Right lobe of liver (tissue), 6 donors: ENCODE measurements around the gene TPO. TPM values are rescaled to one million over a fixed set of nuclear protein-coding genes. Genes with fewer than 3 reads are reported as not detected.

ENCODE experiments used
- ATAC-seq, 4 donors: fragments of 200-7000 bp; cut with Tn5 transposase; one replicate each; pipeline ENCODE4 v1.9.1; 2020; ENCODE audit warnings: mild to moderate bottlenecking in 4 of 4, moderate library complexity in 4 of 4
- DNase-seq, 3 donors: peaks; one replicate each; pipeline ENCODE4 v3.0.0-alpha.2; 2020
- H3K27ac ChIP-seq, 3 donors: fragments of 200-600 bp; one replicate each; pipeline ENCODE4 v1.8.0; 2022
- H3K27me3 ChIP-seq, 2 donors: fragments of 200-600 bp; one replicate each; pipeline ENCODE4 v1.8.0; 2022
- H3K36me3 ChIP-seq, 4 donors: fragments of 200-600 bp; sonication (generic) in 1 of 4; one replicate each; pipeline versions ENCODE4 v1.5.1 to v1.8.0; 2017 to 2022; ENCODE audit warnings: control low read depth in 1 of 4
- H3K4me1 ChIP-seq, 4 donors: fragments of 200-600 bp; sonication (generic) in 1 of 4; one replicate each; pipeline versions ENCODE4 v1.5.1 to v1.8.0; 2017 to 2022; ENCODE audit warnings: control low read depth in 1 of 4
- H3K4me3 ChIP-seq, 3 donors: fragments of 200-600 bp; one replicate each; pipeline ENCODE4 v1.8.0; 2022
- H3K9me3 ChIP-seq, 4 donors: fragments of 200-600 bp; sonication (generic) in 1 of 4; one replicate each; pipeline versions ENCODE4 v1.5.1 to v1.8.0; 2017 to 2022; ENCODE audit warnings: control low read depth in 1 of 4
- CTCF ChIP-seq, 4 donors: fragments of 200-600 bp in 3 of 4; fragments of 450-650 bp in 1 of 4; IDR thresholded peaks; one replicate each; pipeline versions ENCODE4 v1.5.1 to v1.8.0; 2016 to 2022; ENCODE audit warnings: antibody characterized with exemption in 4 of 4, mild to moderate bottlenecking in 2 of 4
- POLR2A ChIP-seq: fragments of 450-650 bp; IDR thresholded peaks from one replicate; pipeline ENCODE4 v1.6.1; 2017; ENCODE audit warnings: antibody characterized with exemption, mild to moderate bottlenecking
- WGBS: methylation state at CpG from one replicate; pipeline ENCODE4 v1.1.6; 2018; ENCODE audit warnings: low coverage, low lambda C conversion rate; ENCODE audit not compliant: insufficient coverage; ENCODE audit errors: missing lambda C conversion rate; 5-methylcytosine and 5-hydroxymethylcytosine counted together
- intact Hi-C, 2 donors: fragments of 100-400 bp; cut with DNase I; formaldehyde crosslinking; loops; one replicate each; pipeline versions ENCODE4 v1.11.2 to v1.14.1; 2022
- total RNA-seq, 6 experiments: library from RNA; depleted of rRNA in 2 of 6; stranded (reverse); fragments of >200 nt in 2 of 6; fragmentation: NEBNext Ultra II Directional in 3 of 6; extraction: Animal tissue kit (Norgen Biotek cat#: 25700) in 3 of 6; gene quantifications; one replicate each; pipeline versions ENCODE4 v1.1.0 to v1.2.4, GENCODE V29; 2016 to 2023
- donor health status: DM: no; HTN: yes; CAD: no.
- donor health status: DM: no; HTN: no; CAD: no.
- donor health status: DM: no; HTN: no; CAD: no.
- donor health status: DM: no; HTN: yes; CAD: no.
- donor health status: DM: no; HTN: yes; CAD: no.

Gene TPO
- total RNA-seq, 6 experiments from 2014 or later = not detected

DNA sequence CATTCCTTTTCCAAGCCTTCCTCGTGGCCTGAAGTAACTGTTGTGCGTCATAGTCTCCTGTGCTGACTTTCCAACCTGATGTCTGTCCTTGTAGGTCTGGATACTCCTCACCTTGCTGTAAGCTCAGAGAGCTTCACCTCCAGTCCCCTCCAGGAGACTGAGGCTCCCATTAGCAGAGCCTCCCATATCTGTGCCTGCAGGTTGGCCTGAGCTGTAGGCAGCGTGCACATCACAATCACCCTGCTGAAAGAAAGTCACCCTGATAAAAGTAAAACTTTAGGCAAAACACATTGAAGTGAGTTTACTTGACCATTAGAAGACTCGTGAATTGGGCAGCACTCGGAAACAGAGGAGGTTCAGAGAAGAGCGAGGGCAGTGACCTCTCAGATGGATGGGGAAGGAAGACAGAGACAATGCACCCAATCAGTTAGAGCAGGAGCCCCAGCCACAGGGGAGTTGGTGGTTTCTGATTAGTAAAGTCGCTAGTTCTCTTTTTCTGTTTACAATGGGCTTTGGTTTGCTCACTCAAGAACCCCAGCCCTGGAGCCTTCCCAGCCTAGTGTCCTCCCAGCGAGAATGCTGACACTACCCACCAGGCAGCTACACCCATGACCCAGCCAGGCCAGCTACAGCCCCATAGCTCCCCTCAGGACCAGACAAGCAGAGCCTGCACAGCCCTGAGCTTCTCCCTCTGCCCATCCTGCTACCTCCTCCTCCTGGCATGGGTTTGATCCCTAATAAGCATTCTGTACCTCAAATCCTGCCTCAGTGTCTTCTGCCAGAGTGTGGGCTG, 12.1 kb upstream of the TPO start:
- no peak for TF ChIP-seq POLR2A
- TF ChIP-seq CTCF (IDR thresholded peaks at IDR 0.05) = no peak
- 44% methylated on average over 5 of the region's 8 CpGs for WGBS
- intact Hi-C loops = no loop called here
- Histone ChIP-seq H3K9me3 (no peaks in the 10 kb centered on the region), H3K36me3 (no peaks in the 10 kb centered on the region), H3K27me3 (no peaks in the 10 kb centered on the region), H3K4me3 (no peak overlapping the region), H3K27ac (no peak overlapping the region), H3K4me1 (no peaks in the 10 kb centered on the region)
- peak; percentile 28 to 74 (median 42) for ATAC-seq
- no peak for DNase-seq

DNA sequence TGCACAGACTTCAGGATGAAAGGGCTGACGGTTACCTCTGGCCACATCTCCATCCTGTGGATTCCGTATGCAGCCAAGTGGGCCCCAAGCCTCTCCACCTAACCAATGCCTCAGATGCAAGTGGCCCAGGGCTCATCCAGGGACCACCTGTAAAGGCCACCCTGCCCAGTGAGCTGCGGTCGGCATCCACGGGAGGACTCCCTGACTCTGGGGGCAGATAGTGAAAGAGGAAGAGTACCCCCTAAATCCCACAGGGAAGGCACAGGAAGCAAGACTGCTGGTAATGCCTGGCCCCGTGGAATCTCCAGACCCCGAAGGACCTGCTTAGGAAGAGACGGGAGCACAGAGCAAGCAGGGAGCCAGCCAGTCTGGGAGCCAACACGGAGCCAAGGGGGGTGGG, 11.2 kb upstream of the TPO start:
- intact Hi-C loops = no loop called here
- Histone ChIP-seq H3K4me3 (no peak overlapping the region), H3K27me3 (no peaks in the 10 kb centered on the region), H3K27ac (no peak overlapping the region), H3K4me1 (no peaks in the 10 kb centered on the region), H3K9me3 (no peaks in the 10 kb centered on the region), H3K36me3 (no peaks in the 10 kb centered on the region)
- no peak for ATAC-seq
- WGBS = 37% methylated on average over 2 of the region's 9 CpGs
- TF ChIP-seq POLR2A (no peak), CTCF (IDR thresholded peaks at IDR 0.05) (no peak)
- DNase-seq = no peak

DNA sequence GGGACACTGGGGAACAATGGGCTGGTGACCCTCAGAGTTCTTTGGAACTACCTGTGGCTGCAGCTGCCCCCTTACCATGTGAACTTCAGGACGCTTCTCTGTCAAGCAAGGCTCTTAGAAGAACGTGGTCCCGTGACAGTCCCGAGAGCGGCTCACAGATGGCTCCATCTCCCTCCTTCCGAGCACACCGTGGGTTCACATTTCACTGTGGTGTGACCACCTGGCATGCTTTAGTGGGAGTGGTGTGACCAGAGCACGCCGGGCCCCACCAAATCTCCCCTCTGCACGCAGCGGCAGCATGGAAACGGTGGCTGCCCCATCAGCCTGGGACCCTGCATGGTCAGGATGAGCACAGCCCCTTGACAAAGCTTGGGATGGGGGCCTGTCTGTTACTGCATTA, 9.7 kb upstream of the TPO start:
- no peak overlapping the region for H3K4me3 ChIP-seq
- no peaks in the 10 kb centered on the region for H3K9me3 ChIP-seq
- TF ChIP-seq CTCF (IDR thresholded peaks at IDR 0.05) (no peak), POLR2A (no peak)
- no peaks in the 10 kb centered on the region for H3K4me1 ChIP-seq
- DNase-seq = no peak
- 72% methylated on average over 6 of the region's 12 CpGs for WGBS
- intact Hi-C loops = no loop called here
- no peak overlapping the region for H3K27ac ChIP-seq
- H3K27me3 ChIP-seq = no peaks in the 10 kb centered on the region
- no peak for ATAC-seq
- H3K36me3 ChIP-seq = no peaks in the 10 kb centered on the region

DNA sequence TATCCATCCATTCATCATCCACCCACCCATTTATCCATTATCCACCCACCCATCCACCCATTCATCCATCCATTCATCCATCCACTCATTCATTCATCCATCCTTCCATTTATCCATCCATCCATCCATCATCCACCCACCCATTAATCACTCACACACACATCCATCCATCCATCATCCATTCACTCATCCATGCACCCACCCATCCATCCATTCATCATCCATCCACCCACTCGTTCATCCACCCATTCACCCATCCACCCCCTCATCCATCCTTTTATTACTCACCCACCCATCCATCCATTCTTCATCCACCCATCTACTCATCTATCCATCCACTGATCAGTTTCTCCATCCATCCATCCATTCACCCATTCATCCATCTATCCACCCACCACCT, 8.1 kb upstream of the TPO start:
- ATAC-seq (no peak), DNase-seq (no peak)
- 29% methylated on average over 1 of the region's 1 CpG for WGBS
- Histone ChIP-seq H3K9me3 (no peaks in the 10 kb centered on the region), H3K27ac (no peak overlapping the region), H3K4me1 (no peaks in the 10 kb centered on the region), H3K4me3 (no peak overlapping the region), H3K27me3 (no peaks in the 10 kb centered on the region), H3K36me3 (no peaks in the 10 kb centered on the region)
- TF ChIP-seq CTCF (IDR thresholded peaks at IDR 0.05) (no peak), POLR2A (no peak)
- intact Hi-C loops = no loop called here
